Endothelial cell of umbilical vein (primary cell): ENCODE measurements around the gene GALNT2. TPM values are rescaled to one million over a fixed set of nuclear protein-coding genes. Genes with fewer than 3 reads are reported as not detected.

Experiments
- BruUV-seq: library from RNA; stranded (reverse); fragments of 400-500 nt; replicated peaks from 2 replicates; lab custom pipeline; 2021; lab: Mats Ljungman, UMichigan
- CTCF ChIA-PET: fragments of 300-600, 350-600 bp; sonication (Branson Sonifier 250); formaldehyde crosslinking; loops from one replicate; lab custom pipeline; 2021; ENCODE audit warnings: antibody characterized with exemption, inconsistent platforms; lab: Charles Lee
- POLR2A ChIA-PET: fragments of 300-600, 350-600 bp; sonication (Branson Sonifier 250); formaldehyde crosslinking; loops from one replicate; lab custom pipeline; 2021; ENCODE audit warnings: antibody characterized with exemption, inconsistent platforms; lab: Charles Lee
- DNase-seq: peaks from one replicate; pipeline ENCODE4 v3.0.0-alpha.2; 2011; ENCODE audit warnings: low read depth, low spot score
- FAIRE-seq: peaks from 2 replicates; lab custom pipeline; 2011; peaks lifted over from hg19 to GRCh38; lab: Jason Lieb, UNC
- H2AFZ ChIP-seq: 2 replicates; pipeline ENCODE4 v1.6.0; 2012; ENCODE audit warnings: low read depth, low read length, control low read depth, inconsistent platforms
- H3K27ac ChIP-seq: 2 replicates; pipeline ENCODE4 v1.5.1; 2011; ENCODE audit warnings: low read depth, mild to moderate bottlenecking, control low read depth, low read length, moderate library complexity; ENCODE audit not compliant: insufficient read depth
- H3K27me3 ChIP-seq, 2 experiments: 2 replicates each; pipeline versions ENCODE4 v1.6.0 to v1.6.1; 2011; ENCODE audit warnings: low read length in 2 of 2, mixed read lengths in 1 of 2; ENCODE audit not compliant: control insufficient read depth in 2 of 2, insufficient read depth in 2 of 2
- H3K36me3 ChIP-seq, 2 experiments: 2 replicates in 1 of 2; 3 replicates in 1 of 2; pipeline ENCODE4 v1.5.1; 2011; ENCODE audit warnings: low read length in 2 of 2, mild to moderate bottlenecking in 1 of 2, moderate library complexity in 1 of 2; ENCODE audit not compliant: control insufficient read depth in 2 of 2, insufficient read depth in 2 of 2; ENCODE audit errors: extremely low read depth in 1 of 2
- H3K4me1 ChIP-seq: 3 replicates; pipeline ENCODE4 v1.5.1; 2011; ENCODE audit warnings: mild to moderate bottlenecking, low read length; ENCODE audit not compliant: control insufficient read depth, insufficient read depth; ENCODE audit errors: extremely low read depth
- H3K4me2 ChIP-seq: 2 replicates; pipeline ENCODE4 v1.6.1; 2011; ENCODE audit warnings: low read length, control low read depth, mixed read lengths; ENCODE audit not compliant: insufficient read depth
- H3K4me3 ChIP-seq, 3 experiments: fragments of 200-600 bp in 1 of 3; sonication (generic), shearing (Covaris generic) in 1 of 3; replicated peaks in 1 of 3; 2 replicates each; pipeline ENCODE4 v1.5.1; 2011 to 2016; ENCODE audit warnings: control low read depth in 3 of 3, low read length in 3 of 3, mild to moderate bottlenecking in 2 of 3, inconsistent platforms in 1 of 3, low read depth in 1 of 3, moderate library complexity in 1 of 3; ENCODE audit not compliant: insufficient read depth in 1 of 3
- H3K79me2 ChIP-seq: 2 replicates; pipeline ENCODE4 v1.6.0; 2012; ENCODE audit warnings: low read length, inconsistent platforms; ENCODE audit not compliant: control insufficient read depth, insufficient read depth
- H3K9ac ChIP-seq: replicated peaks from 2 replicates; pipeline ENCODE3; 2011; ENCODE audit warnings: low read length, control low read depth; ENCODE audit not compliant: insufficient read depth; ENCODE audit errors: extremely low read depth
- H3K9me1 ChIP-seq: replicated peaks from 3 replicates; pipeline ENCODE4 v1.6.0; 2011; ENCODE audit warnings: mild to moderate bottlenecking, low read length; ENCODE audit not compliant: control insufficient read depth, insufficient read depth; ENCODE audit errors: extremely low read depth
- H3K9me3 ChIP-seq: replicated peaks from 2 replicates; pipeline ENCODE4 v1.5.1; 2012; ENCODE audit warnings: low read length, inconsistent platforms; ENCODE audit not compliant: control insufficient read depth, insufficient read depth
- H4K20me1 ChIP-seq: replicated peaks from 2 replicates; pipeline ENCODE3; 2011; ENCODE audit warnings: mild to moderate bottlenecking, low read length; ENCODE audit not compliant: control insufficient read depth, insufficient read depth; ENCODE audit errors: extremely low read depth
- CTCF ChIP-seq, 2 donors: IDR thresholded peaks; 1 replicate in 1 of 2; 2 replicates in 1 of 2; pipeline ENCODE4 v1.5.1; 2011; ENCODE audit warnings: low read length in 2 of 2, mild to moderate bottlenecking in 2 of 2, moderate library complexity in 2 of 2, control low read depth in 1 of 2, inconsistent platforms in 1 of 2, low read depth in 1 of 2; ENCODE audit not compliant: insufficient read depth in 1 of 2; ENCODE audit errors: extremely low read depth in 1 of 2
- EZH2 ChIP-seq: IDR thresholded peaks from 2 replicates; pipeline ENCODE4 v1.6.1; 2012; ENCODE audit warnings: borderline replicate concordance, low read depth, mild to moderate bottlenecking, moderate library complexity, low read length, inconsistent platforms; ENCODE audit not compliant: severe bottlenecking
- FOS ChIP-seq: IDR thresholded peaks from 2 replicates; pipeline ENCODE4 v1.6.1; 2011; ENCODE audit warnings: mild to moderate bottlenecking, low read length, moderate library complexity, borderline replicate concordance; ENCODE audit not compliant: insufficient read depth
- GATA2 ChIP-seq: IDR thresholded peaks from 2 replicates; pipeline ENCODE4 v1.7.0; 2011; ENCODE audit warnings: low read depth, mild to moderate bottlenecking, moderate library complexity, mixed read lengths, low read length; ENCODE audit not compliant: insufficient read length, insufficient read depth
- JUN ChIP-seq: IDR thresholded peaks from 2 replicates; pipeline ENCODE4 v1.6.1; 2011; ENCODE audit warnings: borderline replicate concordance, low read depth; ENCODE audit not compliant: insufficient read length, insufficient read depth
- MAX ChIP-seq: IDR thresholded peaks from 2 replicates; pipeline ENCODE4 v1.6.1; 2011; ENCODE audit not compliant: insufficient read depth, insufficient read length
- MYC ChIP-seq: IDR thresholded peaks from one replicate; pipeline ENCODE4 v1.6.1; 2011; ENCODE audit warnings: mild to moderate bottlenecking, low read depth, low read length
- POLR2A ChIP-seq: IDR thresholded peaks from 2 replicates; pipeline ENCODE4 v1.6.1; 2012; ENCODE audit warnings: low read depth, mild to moderate bottlenecking, control low read depth, low read length
- dilution Hi-C: fragments of 300-500 bp; cut with MboI; formaldehyde crosslinking; loops from one replicate; pipeline ENCODE4 v1.15.0; 2019; ENCODE audit warnings: low sequenced_read_pairs; ENCODE audit not compliant: extremely low pct_ligation_motif_present
- intact Hi-C: fragments of 100-400 bp; cut with micrococcal nuclease; formaldehyde crosslinking; loops from one replicate; pipeline ENCODE4 v1.10.0; 2022
- polyA plus RNA-seq, 4 experiments: library from polyadenylated mRNA; depleted of rRNA in 3 of 4; stranded (reverse) in 3 of 4; unstranded in 1 of 4; fragments of >200 nt; gene quantifications; 2 replicates each; pipeline versions ENCODE4 v1.2.1 to v1.2.3, GENCODE V29; 2011 to 2012; ENCODE audit warnings: missing spikeins in 1 of 4
- total RNA-seq: library from RNA; stranded (reverse); gene quantifications from 2 replicates; pipeline ENCODE4 v1.2.3, GENCODE V29; 2021

Gene GALNT2
- total and polyA plus RNA-seq, 2 donors (not counting 3 experiments of a cell fraction or from before 2014, with no cell fraction given) = 56.3 to 77.5 TPM

- dilution Hi-C loops = no loop called here
- no peaks in the 10 kb centered on the region for H3K36me3 ChIP-seq
- H3K4me3 ChIP-seq = no peak overlapping the region
- FAIRE-seq = no peak
- no peaks in the 10 kb centered on the region for H3K9me1 ChIP-seq
- H4K20me1 ChIP-seq = no peaks in the 10 kb centered on the region
- H3K9ac ChIP-seq = no peak overlapping the region
- intact Hi-C loops = no loop called here
- H3K9me3 ChIP-seq = no peaks in the 10 kb centered on the region
- H3K4me2 ChIP-seq = no peak overlapping the region
- no peak overlapping the region for H3K27ac ChIP-seq
- no peaks in the 10 kb centered on the region for H3K4me1 ChIP-seq
- H3K79me2 ChIP-seq = no peaks in the 10 kb centered on the region
- ChIA-PET POLR2A (no interaction called here), CTCF (interaction anchor here (1.1 kb wide), 1 partner anchor 11 kb away, joined by 3 read pairs; no protein-coding TSS in a partner anchor)
- BruUV-seq = no TSS peak
- DNase-seq = no peak
- TF ChIP-seq MAX (no peak), EZH2 (no peak), POLR2A (no peak), JUN (no peak), MYC (no peak), GATA2 (no peak), FOS (no peak), CTCF (IDR thresholded peaks at IDR 0.05; ENCODE audit: extremely low read depth in 1 of 2, insufficient read depth in 1 of 2, low read depth in 1 of 2, low read length in 2 of 2) (no peak)
- peaks cover 2 to 9% of the 10 kb centered on the region in 2 experiments for H3K27me3 ChIP-seq
- H2AFZ ChIP-seq = no peak overlapping the region
Measured at GRCh38 chr1:230052018-230052417, 15.0 kb upstream of the GALNT2 start.
